GM19239 (cell line): Measurements from ENCODE around the gene EIF4G2.

Experiments used
- DNase-seq: peaks from one replicate; pipeline ENCODE4 v3.0.0; 2011; ENCODE audit warnings: low spot score; ENCODE audit not compliant: insufficient read length
- FAIRE-seq: peaks from 2 replicates; lab custom pipeline; 2011; peaks lifted over from hg19 to GRCh38; lab: Jason Lieb, UNC

Gene EIF4G2

DNA sequence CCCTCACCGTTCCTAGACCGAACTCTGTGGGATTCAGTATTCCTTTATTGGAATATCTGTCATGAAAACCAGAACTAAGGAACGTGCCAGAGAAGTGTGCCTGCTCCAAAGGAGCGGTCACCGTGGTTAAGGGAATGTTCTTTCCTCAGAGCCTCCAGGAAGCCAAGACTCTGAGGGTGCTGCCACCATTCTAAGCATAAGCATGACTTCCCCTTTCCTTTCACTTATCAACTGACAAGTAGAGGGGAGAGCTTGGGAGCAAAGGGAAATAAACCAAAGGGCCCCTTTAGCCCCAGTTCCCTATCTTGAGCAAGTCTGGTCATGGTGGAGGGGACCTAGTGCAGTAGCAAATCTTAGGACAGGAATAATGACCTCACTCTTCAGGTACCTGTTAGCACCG is 30.9 kb downstream of the EIF4G2 start:
- FAIRE-seq (no peak), DNase-seq (no peak)

DNA sequence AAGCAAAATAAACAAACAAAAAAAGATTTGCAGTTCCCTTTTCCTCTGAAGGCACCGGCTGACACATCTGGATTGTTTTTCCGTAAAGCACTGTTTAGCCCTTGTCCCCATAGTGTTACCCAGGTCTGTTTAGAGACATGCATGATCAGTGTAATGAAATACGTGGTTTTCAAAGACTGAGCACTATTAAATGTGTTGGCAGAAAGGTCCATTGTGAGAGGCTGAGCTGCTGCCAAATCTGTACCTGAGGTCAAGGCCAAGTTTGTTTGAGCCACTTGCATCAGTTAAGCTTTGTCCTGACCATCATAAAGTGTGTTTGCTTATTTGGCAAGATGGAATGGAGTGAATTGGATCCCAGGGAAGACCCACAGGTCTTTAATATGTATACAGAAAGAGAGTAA is 31.3 kb downstream of the EIF4G2 start:
- DNase-seq = no peak
- FAIRE-seq = no peak

DNA sequence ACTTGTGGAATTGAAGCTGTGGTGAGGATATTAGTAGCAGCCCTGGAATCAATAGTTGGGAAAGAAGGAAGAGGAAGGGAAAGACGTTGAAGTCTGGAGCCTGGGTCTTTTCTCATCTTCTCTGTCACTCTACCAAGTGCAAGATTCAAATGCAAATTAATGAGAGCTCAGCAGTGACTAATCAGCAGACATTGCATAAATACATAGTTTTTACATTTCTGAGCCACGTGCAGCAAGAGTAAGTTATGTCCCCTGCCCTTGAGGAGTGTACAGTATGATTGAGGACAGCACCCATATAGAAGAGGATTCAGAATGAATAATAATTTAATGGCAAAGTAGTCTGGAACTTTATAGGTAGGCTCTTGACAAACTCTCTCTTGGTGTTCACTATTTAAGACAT is 33.9 kb downstream of the EIF4G2 start:
- DNase-seq (no peak), FAIRE-seq (no peak)

DNA sequence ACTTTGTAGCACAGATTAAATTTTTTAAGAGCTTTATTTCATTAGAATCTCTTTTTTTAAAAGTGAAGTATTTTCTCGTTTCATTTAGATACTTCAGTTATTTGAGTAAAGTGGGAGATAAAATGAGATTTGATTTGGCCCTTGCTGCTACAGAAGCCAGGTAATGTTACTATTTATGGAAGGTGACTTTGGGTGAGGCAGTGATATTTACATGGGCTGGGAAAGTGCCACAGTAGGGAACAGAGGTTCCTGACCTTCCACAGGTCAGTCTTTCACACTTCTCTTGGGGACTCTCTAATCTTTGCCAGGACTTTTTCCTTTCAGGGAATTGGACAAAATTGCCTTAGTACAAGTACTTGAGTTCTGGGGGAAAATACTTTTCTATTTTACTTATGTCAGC is 37.3 kb downstream of the EIF4G2 start:
- DNase-seq = no peak
- FAIRE-seq = no peak

DNA sequence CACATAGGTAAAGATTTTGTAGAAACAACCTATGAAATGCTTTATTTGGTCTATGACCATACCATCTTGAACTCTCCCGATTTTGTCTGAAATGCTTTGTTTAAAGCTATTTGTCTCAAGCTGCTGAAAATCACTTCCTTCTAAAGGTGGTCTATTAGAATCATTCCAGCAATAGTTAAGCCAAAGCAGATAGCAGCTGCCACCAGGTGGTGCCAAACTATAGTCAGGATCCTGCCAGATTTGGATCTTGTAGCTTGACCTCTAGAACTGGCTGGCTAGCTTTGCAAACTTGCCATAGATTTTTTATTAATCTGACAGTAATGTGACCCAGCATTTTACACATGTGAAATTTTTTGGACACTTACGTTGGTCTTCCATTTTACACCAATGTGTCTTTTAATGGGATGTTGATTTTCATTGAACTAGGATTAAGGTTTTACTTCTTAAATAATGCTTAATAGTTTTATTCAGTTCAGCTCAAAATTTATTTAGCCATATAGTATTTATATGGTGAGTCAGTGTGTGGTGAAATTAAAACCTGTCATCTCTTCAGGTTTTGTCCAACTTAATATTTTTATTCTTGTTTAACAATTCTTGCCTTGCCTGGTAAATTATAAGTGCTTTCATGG is 38.0 kb downstream of the EIF4G2 start:
- DNase-seq (no peak), FAIRE-seq (peak; percentile 77)

DNA sequence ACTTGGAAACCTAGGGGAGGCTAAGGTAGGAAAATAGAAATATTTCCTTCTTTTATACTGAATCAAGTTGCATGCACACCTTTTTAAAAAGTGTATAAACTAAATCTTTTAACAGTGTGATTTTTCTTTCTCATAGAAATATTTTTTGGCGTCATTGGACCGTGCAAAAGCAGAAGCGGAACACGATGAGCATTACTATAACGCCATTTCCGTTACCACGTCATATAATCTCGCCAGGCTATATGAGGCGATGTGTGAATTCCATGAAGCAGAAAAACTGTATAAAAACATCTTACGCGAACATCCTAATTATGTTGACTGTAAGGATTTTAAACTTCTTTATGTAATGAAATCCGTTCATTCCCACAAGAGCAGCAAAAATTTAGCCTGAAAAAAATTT is 44.3 kb downstream of the EIF4G2 start:
- DNase-seq = no peak
- no peak for FAIRE-seq

DNA sequence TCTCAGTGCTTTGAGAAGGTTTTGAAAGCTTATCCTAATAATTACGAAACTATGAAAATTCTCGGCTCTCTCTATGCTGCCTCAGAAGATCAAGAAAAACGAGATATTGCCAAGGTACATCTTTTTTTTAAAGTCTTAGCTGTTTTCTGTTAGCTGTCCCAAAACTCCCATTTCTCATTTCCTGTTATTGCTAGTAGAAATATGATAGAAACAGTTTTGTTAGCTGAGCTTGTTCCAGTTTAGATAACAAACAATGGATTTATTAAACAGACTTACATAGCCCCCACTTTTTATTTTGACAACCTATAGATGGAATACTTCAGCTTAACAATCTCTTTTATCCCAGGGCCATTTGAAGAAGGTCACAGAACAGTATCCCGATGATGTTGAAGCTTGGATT is 45.0 kb downstream of the EIF4G2 start:
- FAIRE-seq (no peak), DNase-seq (no peak)

DNA sequence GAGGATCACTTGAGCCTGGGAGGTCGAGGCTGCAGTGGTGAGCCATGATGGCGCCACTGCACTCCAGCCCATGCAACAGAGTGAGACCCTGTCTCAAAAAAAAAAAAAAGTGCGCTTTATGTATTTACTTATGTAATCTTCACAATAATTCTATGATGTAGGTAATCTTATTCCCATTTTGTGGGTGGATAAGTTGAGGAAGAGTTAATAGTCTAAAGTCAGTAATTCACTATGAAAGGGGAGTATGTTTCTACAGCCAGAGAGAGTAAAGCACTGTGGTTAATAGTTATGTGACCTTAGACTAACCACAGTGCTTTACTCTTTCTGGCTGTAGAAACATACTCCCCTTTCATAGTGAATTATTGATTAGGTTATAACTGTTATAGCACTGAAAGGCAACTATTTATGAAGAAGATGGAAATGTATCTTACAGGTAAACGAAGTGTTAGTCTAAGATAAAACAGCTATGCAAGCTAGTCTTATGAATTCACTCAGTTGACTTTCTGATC is 45.8 kb downstream of the EIF4G2 start:
- no peak for DNase-seq
- peak; percentile 64 for FAIRE-seq

DNA sequence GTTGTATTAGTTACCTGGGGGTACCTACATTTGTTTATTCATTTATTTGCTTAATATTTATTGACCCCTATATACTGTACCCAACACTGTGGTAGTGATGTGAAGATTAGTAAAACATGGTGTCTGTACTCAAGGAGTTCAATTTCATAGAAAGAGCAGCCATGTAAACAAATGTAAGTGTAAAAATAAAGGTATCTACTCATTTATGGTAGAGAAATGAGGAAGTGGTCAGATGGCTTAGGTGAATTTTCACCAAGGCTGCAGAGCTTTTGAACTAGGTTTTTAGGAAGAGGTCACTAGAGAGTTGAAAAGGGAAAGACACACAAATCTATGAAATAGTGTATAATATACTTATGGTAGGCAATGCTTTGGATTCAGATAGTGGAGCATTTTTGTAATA is 46.5 kb downstream of the EIF4G2 start:
- DNase-seq = peak; percentile 17
- peak; percentile 35 for FAIRE-seq

DNA sequence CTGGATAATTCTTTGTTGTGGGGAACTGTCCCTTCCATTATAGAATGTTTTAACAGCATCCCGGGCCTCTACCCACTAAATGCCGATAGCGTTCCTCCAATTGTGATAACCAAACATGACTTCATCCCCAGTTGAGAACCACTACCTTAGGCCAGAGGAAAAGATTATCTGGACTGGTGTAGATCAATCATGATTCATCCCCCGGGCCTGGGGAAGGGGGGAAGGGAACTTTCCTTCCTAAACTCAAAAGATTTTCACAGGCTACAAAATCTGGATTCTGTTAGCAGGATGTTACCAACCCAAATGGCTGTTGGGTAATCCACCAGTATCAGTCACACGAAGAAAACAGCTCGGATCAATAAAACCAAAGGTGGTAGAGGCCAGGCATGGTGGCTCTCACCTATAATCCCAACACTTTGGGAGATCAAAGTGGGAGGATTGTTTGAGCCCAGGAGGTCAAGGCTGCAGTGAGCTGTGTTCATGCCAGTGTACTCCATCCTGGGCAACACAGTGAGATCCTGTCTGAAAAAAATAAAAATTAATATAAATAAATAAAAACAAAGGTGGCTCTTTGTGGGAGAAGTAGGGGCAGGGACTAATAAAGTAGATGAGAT is 47.5 kb downstream of the EIF4G2 start:
- no peak for FAIRE-seq
- no peak for DNase-seq

DNA sequence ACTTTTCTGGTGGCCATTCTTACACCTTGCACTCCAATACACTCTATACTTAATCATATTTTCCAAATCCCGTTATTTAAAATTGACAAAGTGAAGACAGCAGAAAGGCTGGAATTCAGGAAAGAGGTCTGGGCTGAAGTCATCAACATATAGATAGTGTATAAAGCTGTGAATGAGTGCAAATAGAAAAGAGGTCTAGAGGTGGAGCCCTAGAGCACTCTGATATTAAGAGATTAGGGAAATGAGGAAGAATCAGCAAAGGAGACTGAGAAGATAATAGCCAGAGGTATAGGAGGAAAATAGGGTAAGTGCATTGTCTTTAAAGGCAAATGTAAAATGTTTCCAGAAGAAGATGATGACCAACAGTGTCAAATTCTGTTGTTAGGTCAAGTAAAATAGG is 49.8 kb downstream of the EIF4G2 start:
- FAIRE-seq (no peak), DNase-seq (no peak)

DNA sequence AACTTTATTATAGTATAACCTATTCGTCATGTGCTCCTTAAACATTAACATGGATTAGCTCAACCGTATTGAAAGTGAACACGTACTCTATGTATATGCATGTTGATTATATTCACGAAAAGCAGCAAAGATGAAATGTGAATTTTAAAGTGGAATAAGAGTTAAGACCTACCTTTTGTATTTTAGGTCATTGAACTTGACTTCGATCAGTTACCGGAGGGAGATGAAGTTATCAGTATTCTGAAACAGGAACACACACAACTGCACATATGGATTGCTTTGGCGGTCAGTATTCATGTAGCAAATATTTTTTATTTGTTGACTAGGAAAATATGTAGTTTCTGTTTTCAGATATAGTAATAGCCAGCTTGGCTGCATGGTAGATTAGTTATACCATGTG is 56.2 kb downstream of the EIF4G2 start:
- DNase-seq = no peak
- no peak for FAIRE-seq

DNA sequence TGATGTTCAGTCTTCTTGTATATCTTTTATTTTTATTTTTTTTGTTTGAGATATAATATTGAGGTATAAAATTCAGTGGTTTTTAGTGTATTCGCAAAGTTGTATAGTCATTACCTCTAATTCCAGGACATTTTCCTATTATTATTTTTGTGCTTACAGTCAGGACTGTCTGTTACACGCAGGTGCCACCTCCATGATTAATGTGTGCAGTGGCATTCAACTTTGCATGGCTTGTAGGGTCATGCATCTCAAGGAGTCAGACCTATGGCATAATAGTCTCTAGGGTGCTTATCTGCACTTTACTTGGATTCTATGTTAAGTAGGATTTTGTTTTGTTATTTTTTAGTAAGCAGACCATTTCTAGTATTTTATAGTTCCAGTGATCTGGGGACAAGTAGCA is 56.7 kb downstream of the EIF4G2 start:
- peak; percentile 28 for FAIRE-seq
- DNase-seq = no peak

DNA sequence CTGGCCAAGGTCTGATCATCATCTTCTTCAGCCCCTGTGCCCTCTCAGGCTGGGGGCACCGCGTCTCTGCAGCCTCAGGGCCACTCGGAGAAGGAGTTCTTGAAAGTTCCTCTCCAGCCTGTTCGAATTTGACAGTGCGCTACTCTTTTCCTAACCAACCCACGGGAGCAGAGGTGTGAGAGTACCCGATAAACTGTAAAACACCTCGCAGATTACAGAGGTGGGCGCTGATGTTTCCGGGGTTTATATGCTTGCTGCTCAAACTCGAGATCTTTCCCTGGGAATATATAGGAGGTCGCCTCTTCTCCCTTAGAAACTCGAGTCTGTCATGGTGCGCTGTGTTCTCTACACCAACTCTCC is 57.2 kb downstream of the EIF4G2 start:
- peak; percentile 11 for FAIRE-seq
- DNase-seq = no peak

DNA sequence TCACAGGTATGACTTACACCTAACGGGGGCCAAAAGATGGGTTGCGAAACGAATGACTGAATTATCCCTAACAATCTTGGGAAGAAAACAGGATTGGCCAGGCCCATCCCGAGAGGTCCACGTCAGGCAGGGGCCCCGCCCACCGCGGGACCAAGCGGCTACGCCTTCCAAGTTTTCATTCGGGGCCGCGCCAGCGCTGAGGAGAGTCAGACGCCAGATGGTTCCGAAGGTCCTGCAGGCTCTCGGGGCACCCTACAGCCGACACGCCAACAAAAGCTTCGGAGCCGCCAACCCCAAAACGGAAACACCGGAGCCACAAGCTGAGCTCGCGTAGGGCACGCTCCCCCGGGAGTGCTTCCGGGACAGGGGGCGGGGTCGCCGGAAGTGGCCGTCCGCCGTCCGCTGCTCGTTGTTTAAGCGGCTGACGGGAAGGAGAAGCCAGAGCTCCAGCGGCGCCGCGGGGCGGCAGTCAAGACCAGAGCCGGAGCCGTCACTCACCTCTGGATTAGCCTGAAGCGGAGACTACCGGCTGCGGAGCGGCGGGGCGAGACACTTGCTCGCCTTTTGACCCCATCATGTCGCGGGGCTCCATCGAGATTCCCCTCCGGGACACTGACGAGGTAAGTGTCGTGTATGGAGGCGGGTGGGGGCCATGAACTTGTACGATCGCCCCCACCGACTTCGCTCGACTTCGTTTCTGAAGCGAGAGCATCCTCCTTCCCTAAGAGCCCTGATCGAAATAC is 57.7 kb downstream of the EIF4G2 start, which contains the start of gene CTR9:
TSS of gene CTR9 (plus strand) at position 409 of the 743 bp plus-strand sequence. CDS start at position 576, 167 bp downstream.
- FAIRE-seq = peak; percentile 97
- DNase-seq = peak; percentile 54

DNA sequence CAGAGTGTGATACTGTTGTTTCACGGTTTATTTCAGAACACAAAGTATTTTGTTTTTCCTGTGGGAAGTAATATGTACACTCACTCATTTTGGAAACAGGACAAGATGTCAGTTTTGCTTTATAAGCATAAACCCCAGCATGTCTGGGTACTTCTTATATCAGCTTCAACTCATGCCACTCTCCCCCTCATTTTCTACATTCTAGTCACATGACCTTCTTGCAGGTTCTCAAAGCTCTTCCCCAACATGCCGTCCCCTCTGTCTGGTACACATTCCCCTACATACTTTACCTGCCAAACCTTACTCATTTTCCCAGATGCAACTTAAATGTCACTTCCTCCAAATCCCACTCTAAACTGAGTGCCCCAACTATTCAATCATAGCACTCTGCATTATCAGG is 59.2 kb downstream of the EIF4G2 start:
- DNase-seq (no peak), FAIRE-seq (peak; percentile 44)

DNA sequence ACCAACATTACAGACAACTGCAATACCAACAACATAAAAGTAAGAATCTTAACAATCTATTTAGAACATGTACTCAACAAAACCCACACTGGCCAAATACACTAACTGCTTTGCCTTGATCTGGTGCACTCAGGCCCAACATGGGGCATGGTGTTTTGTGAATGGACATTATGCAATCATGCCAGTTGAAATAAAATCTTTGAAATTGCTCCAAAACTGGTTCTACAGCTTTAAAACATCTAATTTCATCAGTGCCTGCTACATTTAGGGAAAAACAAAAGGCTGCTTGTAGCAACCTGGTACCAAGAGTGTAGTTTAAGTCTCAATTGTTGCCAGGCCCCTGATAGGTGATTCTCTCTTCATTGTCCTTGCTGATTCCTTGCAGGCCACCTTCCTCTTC is 61.0 kb downstream of the EIF4G2 start:
- no peak for DNase-seq
- no peak for FAIRE-seq
